ENCODE data around the gene PSMA3.

DNA sequence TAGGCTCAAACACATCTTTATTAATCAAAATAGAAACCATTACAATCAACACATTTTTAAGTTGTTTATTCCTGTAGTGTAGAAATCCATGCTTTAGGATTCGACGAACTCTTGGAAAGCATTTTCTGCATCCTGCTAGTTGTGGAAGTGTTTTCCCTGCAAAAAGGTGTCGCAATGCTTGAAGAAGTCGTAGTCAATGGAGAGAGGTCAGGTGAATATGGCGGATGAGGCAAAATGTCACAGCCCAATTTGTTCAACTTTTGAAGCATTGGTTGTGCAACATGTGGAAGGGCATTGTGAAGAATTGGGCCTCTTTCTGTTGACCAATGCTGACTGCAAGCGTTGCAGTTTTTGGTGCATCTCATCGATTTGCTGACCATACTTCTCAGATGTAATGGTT is 49.6 kb downstream of the PSMA3 start:
- TF ChIP-seq CTCF (IDR thresholded peaks at IDR 0.05), result no peak
- no peak for TF ChIP-seq POLR2A (IDR thresholded peaks at IDR 0.05)
